ENCODE measurements around the gene FBXL7. TPM values are rescaled to one million over a fixed set of nuclear protein-coding genes. Genes with fewer than 3 reads are reported as not detected.

The FBXL7 gene
- total and polyA plus RNA-seq, 2 of the 8 experiments (the other 6 are each of a cell fraction or from before 2014, with no cell fraction given): 17.7 to 17.8 TPM

DNA sequence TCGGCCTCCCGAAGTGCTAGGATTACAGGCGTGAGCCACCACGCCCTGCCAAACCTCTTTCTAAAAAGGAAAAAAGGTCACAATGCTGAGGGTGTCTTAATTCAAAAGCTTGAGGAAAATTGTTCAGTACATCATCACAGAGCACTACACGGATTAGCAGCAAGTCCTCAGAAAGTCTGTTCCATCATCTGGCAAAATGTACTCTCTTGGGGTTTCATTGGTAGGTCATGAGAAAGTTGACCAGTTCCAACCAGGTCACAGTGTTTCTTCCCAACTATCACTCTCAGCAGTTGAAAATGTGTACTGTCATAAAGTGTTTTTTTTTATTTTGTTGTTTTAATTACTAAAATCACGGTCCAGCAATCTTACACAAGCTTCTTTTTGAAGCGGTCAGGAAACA lies 299.6 kb downstream of the FBXL7 start:
- Histone ChIP-seq H2BK20ac (ENCODE audit: low read length) (no peak overlapping the region), H3K4me1 (replicated peaks in 1 of 4; ENCODE audit: control insufficient read depth in 3 of 4, insufficient read depth in 4 of 4, low read length in 3 of 4) (peaks cover 0 to 10% (median 4%) of the 10 kb centered on the region in 4 experiments; a peak in 2 of 7 replicates), H3K27me3 (replicated peaks in 1 of 4; ENCODE audit: control insufficient read depth in 3 of 4, extremely low read depth in 1 of 4, insufficient read depth in 3 of 4, low read length in 3 of 4) (no peaks in the 10 kb centered on the region), H3K9ac (replicated peaks in 1 of 4; ENCODE audit: extremely low read depth in 1 of 4, low read depth in 3 of 4, low read length in 3 of 4) (no peak overlapping the region), H3K27ac (ENCODE audit: low read depth, low read length) (no peak overlapping the region), H3K14ac (ENCODE audit: insufficient read length) (no peak overlapping the region), H3K4me2 (ENCODE audit: insufficient read depth in 1 of 2, low read depth in 2 of 2, low read length in 2 of 2) (no peak overlapping the region), H3K9me3 (ENCODE audit: insufficient read depth in 2 of 2, low read depth in 1 of 2, low read length in 1 of 2) (peaks cover 11% of the 10 kb centered on the region in 2 experiments), H2AFZ (ENCODE audit: low read length) (no peak overlapping the region), H3K18ac (ENCODE audit: extremely low read depth, low read length) (no peak overlapping the region), H3K36me3 (ENCODE audit: control insufficient read depth in 2 of 4, insufficient read depth in 4 of 4, low read length in 3 of 4) (peaks cover 0 to 3% (median 1%) of the 10 kb centered on the region in 4 experiments; a peak in 3 of 8 replicates), H3K4ac (replicated peaks; ENCODE audit: insufficient read length, low read depth, low read length) (no peak overlapping the region), H2BK15ac (ENCODE audit: low read length) (no peak overlapping the region), H3K79me1 (ENCODE audit: low read depth, low read length) (no peaks in the 10 kb centered on the region), H2AK5ac (ENCODE audit: low read depth, low read length) (no peak overlapping the region), H3K23ac (ENCODE audit: insufficient read length) (no peak overlapping the region), H2BK120ac (replicated peaks; ENCODE audit: low read depth, low read length) (no peak overlapping the region), H2BK5ac (ENCODE audit: low read depth, low read length) (no peak overlapping the region), H3K56ac (replicated peaks; ENCODE audit: insufficient read length, low read depth, low read length) (no peak overlapping the region), H3K23me2 (ENCODE audit: low read depth, low read length) (no peaks in the 10 kb centered on the region; the same call in 1 of the 2 replicates), H3K4me3 (ENCODE audit: extremely low read depth in 1 of 4, insufficient read depth in 2 of 4, low read depth in 3 of 4, low read length in 4 of 4) (no peak overlapping the region), H4K20me1 (replicated peaks in 1 of 2; ENCODE audit: control insufficient read depth in 1 of 2, insufficient read depth in 2 of 2, low read length in 2 of 2) (no peaks in the 10 kb centered on the region), H4K5ac (ENCODE audit: insufficient read length, low read depth, low read length) (no peak overlapping the region), H4K91ac (replicated peaks; ENCODE audit: insufficient read length, low read length) (no peak overlapping the region), H3K79me2 (ENCODE audit: control insufficient read depth in 1 of 2, insufficient read depth in 2 of 2, low read length in 2 of 2) (0 out of 4 replicates have a peak, but pooled peaks cover 0 to 4% of the 10 kb centered on the region in 2 experiments), H2BK12ac (ENCODE audit: low read depth, low read length) (no peak overlapping the region), H4K8ac (ENCODE audit: extremely low read depth, insufficient read depth, low read length) (no peak overlapping the region)
- ChIA-PET POLR2A (ENCODE audit: partially characterized antibody) (interaction anchor here (0.8 kb wide), 1 partner anchor 9 kb away, joined by 3 read pairs; no protein-coding TSS in a partner anchor), CTCF (ENCODE audit: partially characterized antibody) (no interaction called here)
- 88% methylated on average over 7 of the region's 7 CpGs; no CpG with 5 or more reads in 1 of the 2 experiments for WGBS, 2 experiments (ENCODE audit: extremely low coverage in 1 of 2, insufficient coverage in 1 of 2, insufficient read length in 1 of 2, insufficient replicate concordance in 2 of 2, low coverage in 1 of 2, low lambda C conversion rate in 2 of 2, missing lambda C conversion rate in 1 of 2)
- FAIRE-seq (no peak), DNase-seq (ENCODE audit: low read depth in 1 of 2, low spot score in 2 of 2) (no peak)
- no peak for TF ChIP-seq TBP (IDR thresholded peaks at IDR 0.05; ENCODE audit: low read depth, low read length)
- no peak for TF ChIP-seq KDM4A (IDR thresholded peaks at IDR 0.05; ENCODE audit: low read depth, low read length, severe bottlenecking)
- no peak for TF ChIP-seq SAP30 (IDR thresholded peaks at IDR 0.05; ENCODE audit: insufficient read depth, insufficient replicate concordance, low read length)
- no peak for TF ChIP-seq FOSL1 (IDR thresholded peaks at IDR 0.05; ENCODE audit: insufficient read depth, low read depth, low read length)
- no peak for TF ChIP-seq SIN3A (conservative IDR thresholded peaks at IDR 0.05 in 1 of 2, IDR thresholded peaks at IDR 0.05 in 1 of 2; ENCODE audit: low read depth in 1 of 2, low read length in 2 of 2)
- TF ChIP-seq NANOG (IDR thresholded peaks at IDR 0.05; ENCODE audit: insufficient read depth, low read depth, low read length, poor library complexity, severe bottlenecking): no peak
- TF ChIP-seq CBX8 (IDR thresholded peaks at IDR 0.05; ENCODE audit: borderline replicate concordance, low read depth, low read length): no peak
- no peak for TF ChIP-seq ZNF274 (IDR thresholded peaks at IDR 0.05; ENCODE audit: borderline replicate concordance, extremely low read depth, low read length)
- no peak for TF ChIP-seq SUZ12 (IDR thresholded peaks at IDR 0.05; ENCODE audit: low read length)
- no peak for TF ChIP-seq JUND (IDR thresholded peaks at IDR 0.05; ENCODE audit: low read length)
- TF ChIP-seq CTCF (IDR thresholded peaks at IDR 0.05; ENCODE audit: control extremely low read depth in 1 of 3, insufficient read depth in 1 of 3, low read depth in 1 of 3, low read length in 3 of 3): no peak

All from H1 (cell line).